ENCODE measurements around the gene C12orf57.

C12orf57 gene

GRCh38 chr12:6981152-6982052 is 37.6 kb downstream of the C12orf57 start:
- no peak for TF ChIP-seq ZNF384 (IDR thresholded peaks at IDR 0.05)
- TF ChIP-seq BHLHE40 (IDR thresholded peaks at IDR 0.05; ENCODE audit: borderline replicate concordance) = no peak
- no peak for TF ChIP-seq ELF4 (IDR thresholded peaks at IDR 0.05)
- ChIA-PET POLR2A (no interaction called here), CTCF (interaction anchor here (0.6 to 1.5 kb wide), 2 partner anchors 19 to 24 kb away, joined by 3 to 4 read pairs; no protein-coding TSS in a partner anchor)
- DNase-seq (ENCODE audit: extremely low spot score) = no peak

GRCh38 chr12:6982532-6982931 is 38.7 kb downstream of the C12orf57 start:
- ChIA-PET POLR2A (no interaction called here), CTCF (no interaction called here)
- TF ChIP-seq BHLHE40 (IDR thresholded peaks at IDR 0.05; ENCODE audit: borderline replicate concordance) (no peak), NFRKB (IDR thresholded peaks at IDR 0.05) (no peak), FOXA1 (IDR thresholded peaks at IDR 0.05) (no peak), PKNOX1 (IDR thresholded peaks at IDR 0.05) (no peak), FOXM1 (IDR thresholded peaks at IDR 0.05; ENCODE audit: borderline replicate concordance) (no peak), HDGF (IDR thresholded peaks at IDR 0.05; ENCODE audit: borderline replicate concordance) (no peak), ARNT (IDR thresholded peaks at IDR 0.05) (no peak), ELF4 (IDR thresholded peaks at IDR 0.05) (no peak)
- no peak for DNase-seq (ENCODE audit: extremely low spot score)

DNA sequence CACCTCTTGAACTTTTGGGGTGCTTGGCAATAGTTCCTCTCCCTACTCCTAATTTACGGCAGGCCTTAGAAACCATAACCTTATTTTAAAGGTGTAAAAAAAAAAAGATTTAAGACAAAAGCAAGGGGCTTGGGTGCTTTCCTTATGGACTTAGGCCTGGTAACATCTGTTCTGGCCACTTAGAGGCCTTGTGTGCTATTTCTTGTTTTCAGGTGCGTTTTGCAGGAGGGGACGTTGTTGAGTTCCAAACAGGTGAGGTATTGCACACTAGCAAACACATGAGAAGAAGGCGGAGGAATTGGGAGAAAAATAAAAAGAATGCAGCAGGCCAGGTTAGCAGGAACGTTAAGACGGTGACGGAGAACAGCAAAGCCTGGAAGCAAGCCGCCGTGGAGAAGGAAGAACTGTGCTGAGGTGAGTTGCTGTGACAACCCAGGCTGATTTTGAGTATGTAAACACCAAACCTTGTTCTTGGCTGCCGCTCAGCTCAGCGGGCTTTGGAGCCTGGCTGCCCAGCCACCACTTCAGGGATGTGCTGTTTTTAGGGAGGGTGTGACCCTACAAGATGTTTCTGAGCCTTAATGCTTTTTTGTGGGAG is 44.2 kb downstream of the C12orf57 start:
- no peak for DNase-seq (ENCODE audit: extremely low spot score)
- ChIA-PET CTCF (no interaction called here), POLR2A (no interaction called here)
- TF ChIP-seq FOXA1 (IDR thresholded peaks at IDR 0.05) = no peak
- no peak for TF ChIP-seq LEF1 (IDR thresholded peaks at IDR 0.05; ENCODE audit: borderline replicate concordance)
- TF ChIP-seq L3MBTL2 (conservative IDR thresholded peaks at IDR 0.05) = no peak
- TF ChIP-seq FOXM1 (IDR thresholded peaks at IDR 0.05; ENCODE audit: borderline replicate concordance) = no peak
- TF ChIP-seq NFRKB (IDR thresholded peaks at IDR 0.05) = no peak
- no peak for TF ChIP-seq SP1 (IDR thresholded peaks at IDR 0.05)
- TF ChIP-seq CTBP1 (IDR thresholded peaks at IDR 0.05; ENCODE audit: borderline replicate concordance) = no peak
- TF ChIP-seq PKNOX1 (IDR thresholded peaks at IDR 0.05) = no peak
- no peak for TF ChIP-seq SUZ12 (IDR thresholded peaks at IDR 0.05)
- TF ChIP-seq HDGF (IDR thresholded peaks at IDR 0.05; ENCODE audit: borderline replicate concordance) = no peak
- TF ChIP-seq ELF4 (IDR thresholded peaks at IDR 0.05) = no peak

All from HEK293T (cell line).